Suprapubic skin (tissue), 4 donors: ENCODE results near the gene CHMP3. TPM values are rescaled to one million over a fixed set of nuclear protein-coding genes. Genes with fewer than 3 reads are reported as not detected.
A peak's percentile ranks its signal among the peaks of the same experiment; 100 is the strongest.

ENCODE experiments used
- DNase-seq, 2 donors: peaks; one replicate each; pipeline ENCODE4 v3.0.0-alpha.2; 2019; ENCODE audit warnings: low spot score in 2 of 2
- H3K27ac ChIP-seq: fragments of 200-600 bp; sonication (generic); one replicate; pipeline ENCODE4 v1.5.1; 2019
- H3K27me3 ChIP-seq: fragments of 200-600 bp; sonication (generic); one replicate; pipeline ENCODE4 v1.5.1; 2019
- H3K36me3 ChIP-seq: fragments of 200-600 bp; sonication (generic); one replicate; pipeline ENCODE4 v1.5.1; 2019
- H3K4me1 ChIP-seq: fragments of 200-600 bp; sonication (generic); one replicate; pipeline ENCODE4 v1.5.1; 2019
- H3K4me3 ChIP-seq: fragments of 200-600 bp; sonication (generic); one replicate; pipeline ENCODE4 v1.5.1; 2019; ENCODE audit warnings: mild to moderate bottlenecking
- H3K9me3 ChIP-seq: fragments of 200-600 bp; sonication (generic); one replicate; pipeline ENCODE4 v1.5.1; 2019
- CTCF ChIP-seq, 2 donors: fragments of 200-600 bp in 1 of 2; fragments of 450-650 bp in 1 of 2; sonication (generic) in 1 of 2; IDR thresholded peaks; one replicate each; pipeline ENCODE4 v1.5.1; 2016 to 2019; ENCODE audit warnings: antibody characterized with exemption in 2 of 2, mild to moderate bottlenecking in 1 of 2, moderate library complexity in 1 of 2
- EP300 ChIP-seq: sonication (generic); formaldehyde crosslinking; IDR thresholded peaks from one replicate; pipeline ENCODE4 v1.6.1; 2017; ENCODE audit warnings: antibody characterized with exemption
- POLR2A ChIP-seq, 2 donors: fragments of 450-650 bp; IDR thresholded peaks; one replicate each; pipeline ENCODE4 v1.6.1; 2017; ENCODE audit warnings: antibody characterized with exemption in 2 of 2, mild to moderate bottlenecking in 2 of 2, moderate library complexity in 2 of 2
- POLR2AphosphoS5 ChIP-seq, 3 donors: sonication (generic); formaldehyde crosslinking; IDR thresholded peaks; one replicate each; pipeline ENCODE4 v1.6.1; 2017; ENCODE audit warnings: antibody characterized with exemption in 3 of 3
- WGBS: methylation state at CpG from one replicate; pipeline ENCODE4 v1.1.5; 2018; 5-methylcytosine and 5-hydroxymethylcytosine counted together
- total RNA-seq, 4 donors: library from RNA; depleted of rRNA; stranded (reverse); fragments of >200 nt; gene quantifications; one replicate each; pipeline ENCODE4 v1.1.0, GENCODE V29; 2016

CHMP3 gene
- total RNA-seq, 4 donors from 2014 or later: 77.5 to 104 (median 92.4) TPM

GRCh38 chr2:86454238-86454637, 109.0 kb downstream of the CHMP3 start:
- Histone ChIP-seq H3K9me3 (no peaks in the 10 kb centered on the region), H3K4me1 (peaks cover 16% of the 10 kb centered on the region), H3K4me3 (no peak overlapping the region), H3K27ac (no peak overlapping the region), H3K36me3 (peaks cover 71% of the 10 kb centered on the region), H3K27me3 (no peaks in the 10 kb centered on the region)
- no peak for DNase-seq
- TF ChIP-seq POLR2AphosphoS5 (IDR thresholded peaks at IDR 0.05): no peak
- no peak for TF ChIP-seq POLR2A (IDR thresholded peaks at IDR 0.05)
- TF ChIP-seq EP300: no peak
- TF ChIP-seq CTCF (IDR thresholded peaks at IDR 0.05): no peak

- 5% methylated on average over 2 of the region's 2 CpGs for WGBS
Measured at GRCh38 chr2:86453836-86454235, 109.4 kb downstream of the CHMP3 start.

More at GRCh38 chr2:86453836-86454235, 109.4 kb downstream of the CHMP3 start:
- TF ChIP-seq EP300 (no peak), POLR2A (IDR thresholded peaks at IDR 0.05) (no peak), POLR2AphosphoS5 (IDR thresholded peaks at IDR 0.05) (no peak), CTCF (IDR thresholded peaks at IDR 0.05) (no peak)
- Histone ChIP-seq H3K27me3 (no peaks in the 10 kb centered on the region), H3K36me3 (peaks cover 70% of the 10 kb centered on the region), H3K27ac (no peak overlapping the region), H3K4me1 (peaks cover 16% of the 10 kb centered on the region), H3K9me3 (no peaks in the 10 kb centered on the region), H3K4me3 (no peak overlapping the region)
- DNase-seq: peak in 1 of 2 donors; percentile 72

Other genes starting within 250 kb of the CHMP3 start
- 1 to 10 TPM in 3 of 4 donors, under 1 TPM in 1; 0.34 to 5.2 (median 2.4) TPM for gene REEP1, start 225.8 kb downstream of the CHMP3 start, total RNA-seq
- 100 to 1,000 TPM in 1 of 4 donors, 10 to 100 TPM in 3; 42.9 to 153 (median 64.9) TPM for gene KDM3A, start 122.1 kb downstream of the CHMP3 start, total RNA-seq
- gene RNF103, start 60.4 kb upstream of the CHMP3 start, total RNA-seq: 10 to 100 TPM; 24.7 to 48.8 (median 31.8) TPM
- 10 to 100 TPM; 40.6 to 94.7 (median 68.5) TPM for gene RMND5A, start 156.8 kb upstream of the CHMP3 start, total RNA-seq
- gene CD8A, start 227.5 kb upstream of the CHMP3 start, total RNA-seq: 1 to 10 TPM in 2 of 4 donors, under 1 TPM in 1, not detected in 1; 0.15 to 1.5 (median 1.2) TPM